Psoas muscle (tissue), 8 donors: ENCODE results near the gene PLXND1. TPM values are rescaled to one million over a fixed set of nuclear protein-coding genes. Genes with fewer than 3 reads are reported as not detected.

Experiments used
- ATAC-seq, 4 donors: fragments of 200-7000 bp; cut with Tn5 transposase; one replicate each; pipeline ENCODE4 v1.9.1; 2020; ENCODE audit warnings: moderate library complexity in 3 of 4, mild to moderate bottlenecking in 2 of 4
- DNase-seq, 2 donors: peaks; one replicate each; pipeline ENCODE4 v3.0.0-alpha.2; 2020
- H3K27ac ChIP-seq: fragments of 200-600 bp; one replicate; pipeline ENCODE4 v1.8.0; 2022
- H3K27me3 ChIP-seq, 3 donors: fragments of 200-600 bp in 1 of 3; one replicate each; pipeline versions ENCODE4 v1.6.1 to v1.8.0; 2013 to 2022; ENCODE audit warnings: low read length in 2 of 3, mild to moderate bottlenecking in 2 of 3, moderate library complexity in 1 of 3; ENCODE audit not compliant: insufficient read depth in 3 of 3
- H3K36me3 ChIP-seq, 2 donors: fragments of 200-600 bp in 1 of 2; one replicate each; pipeline versions ENCODE4 v1.6.1 to v1.8.0; 2013 to 2022; ENCODE audit warnings: low read depth in 1 of 2, mild to moderate bottlenecking in 1 of 2, moderate library complexity in 1 of 2; ENCODE audit not compliant: insufficient read depth in 1 of 2
- H3K4me1 ChIP-seq: fragments of 200-600 bp; one replicate; pipeline ENCODE4 v1.8.0; 2022
- H3K4me3 ChIP-seq: fragments of 200-600 bp; one replicate; pipeline ENCODE4 v1.8.0; 2022; ENCODE audit warnings: mild to moderate bottlenecking
- H3K9me3 ChIP-seq: fragments of 200-600 bp; one replicate; pipeline ENCODE4 v1.8.0; 2022
- WGBS, 3 donors: extraction: QIAGEN DNeasy Blood & Tissue Kit; methylation state at CpG; one replicate each; pipeline versions ENCODE4 v1.1.6 to v1.1.7; 2013; 5-methylcytosine and 5-hydroxymethylcytosine counted together
- intact Hi-C, 2 donors: fragments of 100-400 bp; cut with DNase I; formaldehyde crosslinking; loops; one replicate each; pipeline versions ENCODE4 v1.11.0 to v1.14.2; 2022
- polyA plus RNA-seq, 3 donors: library from polyadenylated mRNA; stranded (reverse); fragments of 200-250 nt; gene quantifications; one replicate each; pipeline ENCODE4 v1.2.3, GENCODE V29; 2013
- total RNA-seq, 4 donors: library from RNA; stranded (reverse); fragmentation: NEBNext Ultra II Directional in 2 of 4; extraction: Animal tissue kit (Norgen Biotek cat#: 25700) in 2 of 4; gene quantifications; one replicate each; pipeline versions ENCODE4 v1.2.1 to v1.2.4, GENCODE V29; 2021 to 2023
- TF ChIP-seq, protein P1 (sequence below): fragments of 200-600 bp; IDR thresholded peaks from one replicate; pipeline ENCODE4 v1.8.0; 2022; ENCODE audit warnings: antibody characterized with exemption
- donor health status: healthy with polysubstance abuse.
- donor health status: DM: no; HTN: no; CAD: no; lungs with moderate emphysema.
- donor health status: Bipolar disorder and iron deficiency.
- donor health status: healthy.
- donor health status: DM: yes; HTN: yes; CAD: no.
- donor health status: DM: no; HTN: no; CAD: no.
- donor health status: DM: no; HTN: no; CAD: no.
- donor health status: DM: yes; HTN: yes; CAD: no.

The PLXND1 gene
- total and polyA plus RNA-seq, 7 donors = 15.5 to 49.9 (median 28.2) TPM

GRCh38 chr3:129514563-129514962 lies 91.9 kb downstream of the PLXND1 start:
- no peaks in the 10 kb centered on the region for H3K27me3 ChIP-seq
- TF ChIP-seq, protein P1, sequence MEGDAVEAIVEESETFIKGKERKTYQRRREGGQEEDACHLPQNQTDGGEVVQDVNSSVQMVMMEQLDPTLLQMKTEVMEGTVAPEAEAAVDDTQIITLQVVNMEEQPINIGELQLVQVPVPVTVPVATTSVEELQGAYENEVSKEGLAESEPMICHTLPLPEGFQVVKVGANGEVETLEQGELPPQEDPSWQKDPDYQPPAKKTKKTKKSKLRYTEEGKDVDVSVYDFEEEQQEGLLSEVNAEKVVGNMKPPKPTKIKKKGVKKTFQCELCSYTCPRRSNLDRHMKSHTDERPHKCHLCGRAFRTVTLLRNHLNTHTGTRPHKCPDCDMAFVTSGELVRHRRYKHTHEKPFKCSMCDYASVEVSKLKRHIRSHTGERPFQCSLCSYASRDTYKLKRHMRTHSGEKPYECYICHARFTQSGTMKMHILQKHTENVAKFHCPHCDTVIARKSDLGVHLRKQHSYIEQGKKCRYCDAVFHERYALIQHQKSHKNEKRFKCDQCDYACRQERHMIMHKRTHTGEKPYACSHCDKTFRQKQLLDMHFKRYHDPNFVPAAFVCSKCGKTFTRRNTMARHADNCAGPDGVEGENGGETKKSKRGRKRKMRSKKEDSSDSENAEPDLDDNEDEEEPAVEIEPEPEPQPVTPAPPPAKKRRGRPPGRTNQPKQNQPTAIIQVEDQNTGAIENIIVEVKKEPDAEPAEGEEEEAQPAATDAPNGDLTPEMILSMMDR = no peak
- no peaks in the 10 kb centered on the region for H3K4me1 ChIP-seq
- ATAC-seq (peak in 3 of 4 donors; percentile 2 to 21 (median 12)), DNase-seq (no peak)
- no peaks in the 10 kb centered on the region for H3K36me3 ChIP-seq
- no peak overlapping the region for H3K27ac ChIP-seq
- no peaks in the 10 kb centered on the region for H3K9me3 ChIP-seq
- WGBS, 3 donors = 83 to 99% (median 88%) methylated on average over 6 of the region's 6 CpGs
- intact Hi-C loops = loop anchor here in 1 of 2 donors (5.0 kb wide), 1 partner anchor 73 kb away; no protein-coding TSS in a partner anchor
- no peak overlapping the region for H3K4me3 ChIP-seq

- intact Hi-C loops = loop anchor here in 1 of 2 donors (5.0 kb wide), 1 partner anchor 73 kb away; no protein-coding TSS in a partner anchor
- Histone ChIP-seq H3K27me3 (no peaks in the 10 kb centered on the region), H3K27ac (no peak overlapping the region), H3K36me3 (no peaks in the 10 kb centered on the region), H3K4me3 (no peak overlapping the region), H3K4me1 (no peaks in the 10 kb centered on the region), H3K9me3 (no peaks in the 10 kb centered on the region)
- ATAC-seq (peak; percentile 63 to 96 (median 81)), DNase-seq (peak in 1 of 2 donors; percentile 74)
- TF ChIP-seq, protein P1 = no peak
- 36 to 73% (median 61%) methylated on average over 10 of the region's 10 CpGs for WGBS, 3 donors
Measured at GRCh38 chr3:129514110-129514509, 92.4 kb downstream of the PLXND1 start.

- Histone ChIP-seq H3K27me3 (no peaks in the 10 kb centered on the region), H3K36me3 (no peaks in the 10 kb centered on the region), H3K27ac (no peak overlapping the region), H3K9me3 (no peaks in the 10 kb centered on the region), H3K4me3 (no peak overlapping the region), H3K4me1 (no peaks in the 10 kb centered on the region)
- WGBS, 3 donors = 83 to 96% (median 86%) methylated on average over 8 of the region's 8 CpGs
- TF ChIP-seq, protein P1 = no peak
- DNase-seq (no peak), ATAC-seq (peak in 1 of 4 donors; percentile 2)
- intact Hi-C loops = loop anchor here in 1 of 2 donors (5.0 kb wide), 1 partner anchor 74 kb away; no protein-coding TSS in a partner anchor
Measured at GRCh38 chr3:129513705-129514104, 92.8 kb downstream of the PLXND1 start.

DNA sequence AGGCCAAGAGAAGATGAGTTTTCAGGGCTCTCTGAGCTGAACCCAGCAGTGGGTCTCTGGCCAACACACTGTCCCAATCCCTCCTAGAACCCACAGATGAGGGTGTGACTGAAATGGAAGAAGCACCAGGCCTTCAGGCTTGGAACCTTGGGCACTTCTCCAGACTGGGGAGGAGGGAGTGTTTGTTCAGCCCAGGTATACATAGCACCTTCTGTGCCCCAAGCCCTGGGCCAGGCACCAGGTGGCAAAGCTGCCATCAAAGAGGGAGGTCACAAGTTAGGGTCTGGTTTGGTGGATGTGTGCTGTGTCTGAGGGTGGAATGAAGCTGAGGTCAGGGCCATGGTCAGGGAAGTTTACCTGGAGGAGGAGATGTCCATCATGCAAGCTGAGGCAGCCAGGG lies 93.9 kb downstream of the PLXND1 start:
- H3K27me3 ChIP-seq = no peaks in the 10 kb centered on the region
- no peaks in the 10 kb centered on the region for H3K4me1 ChIP-seq
- no peaks in the 10 kb centered on the region for H3K9me3 ChIP-seq
- TF ChIP-seq, protein P1 = no peak
- H3K36me3 ChIP-seq = no peaks in the 10 kb centered on the region
- intact Hi-C loops = loop anchor here in 1 of 2 donors (5.0 kb wide), 1 partner anchor 75 kb away; no protein-coding TSS in a partner anchor
- ATAC-seq (no peak), DNase-seq (no peak)
- no peak overlapping the region for H3K4me3 ChIP-seq
- no peak overlapping the region for H3K27ac ChIP-seq
